Stimulated activated naive CD4-positive, alpha-beta T cell (primary cell): ENCODE measurements around the gene POP5.
"Not testable (repeated sequence)": the region's sequence is repeated elsewhere in the genome, so short reads cannot be mapped to it uniquely, and the experiment has no call there.

ENCODE experiments used
- DNase-seq, 6 experiments: peaks; one replicate each; lab custom pipeline; 2025; lab: John Stamatoyannopoulos, UW

The POP5 gene

GRCh38 chr12:120580787-120581723 is at the start of gene POP5:
Gene POP5 (minus strand): TSS chr12:120581402. CDS start chr12:120581362, 40 bp downstream.
- peak; percentile 85 to 95 (median 88) for DNase-seq

DNA sequence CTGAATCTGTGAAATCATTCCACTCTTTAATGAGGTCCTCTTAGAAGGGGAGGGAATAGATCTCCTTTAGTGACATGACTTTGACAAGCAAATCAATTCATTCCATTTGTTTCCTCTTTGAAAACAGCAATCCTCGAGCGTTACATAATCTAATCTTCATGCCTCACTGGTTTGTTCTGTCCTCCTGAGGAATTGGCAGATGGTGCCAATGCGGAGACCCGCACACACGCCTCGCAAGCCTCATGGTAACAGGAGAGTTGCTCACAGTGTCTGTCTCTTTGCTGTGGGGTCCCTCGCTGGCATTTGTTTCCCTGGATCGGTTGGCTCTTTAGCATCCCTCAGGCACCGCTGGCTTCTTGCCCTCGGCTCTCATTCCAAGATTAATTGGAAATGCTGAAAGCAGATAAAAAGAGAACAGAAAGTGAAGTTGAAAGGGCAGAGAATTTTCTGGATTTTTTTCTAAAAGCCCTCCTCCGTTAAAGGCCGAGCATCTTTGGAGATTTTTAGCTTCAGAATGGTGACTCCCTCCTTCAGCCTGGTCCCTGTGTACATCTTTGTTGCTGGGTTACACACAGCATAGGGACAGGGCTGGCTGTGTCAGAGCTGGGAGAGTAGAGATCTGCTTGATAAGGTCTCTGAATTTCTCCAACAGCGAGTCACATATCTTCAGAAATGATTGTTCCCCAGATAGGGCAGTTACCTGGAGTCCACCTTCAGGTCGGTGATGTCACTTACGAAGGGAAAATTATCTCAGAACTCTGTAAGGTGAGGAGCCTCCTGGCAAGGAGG is 49.1 kb upstream of the POP5 start:
- no peak for DNase-seq

DNA sequence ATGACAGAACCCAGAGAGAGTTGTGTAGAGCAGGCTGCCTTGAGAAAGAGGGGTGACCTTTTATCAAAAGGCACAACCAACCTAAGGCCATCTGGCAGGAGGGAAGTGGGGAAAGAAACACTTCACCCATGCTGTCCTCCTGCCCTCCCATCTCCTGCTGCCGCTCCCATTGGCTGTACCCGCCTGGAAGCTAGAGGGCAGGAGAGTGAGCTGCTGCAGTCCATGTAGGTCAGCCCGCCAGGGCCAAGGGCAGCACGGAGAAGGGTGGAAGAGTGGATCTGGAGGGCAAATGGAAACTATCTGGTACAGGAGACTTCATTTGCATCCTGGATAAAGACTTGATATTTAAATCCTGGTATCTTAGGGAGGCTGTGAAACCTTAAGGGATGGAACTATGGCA is 47.7 kb upstream of the POP5 start:
- DNase-seq, result no peak

DNA sequence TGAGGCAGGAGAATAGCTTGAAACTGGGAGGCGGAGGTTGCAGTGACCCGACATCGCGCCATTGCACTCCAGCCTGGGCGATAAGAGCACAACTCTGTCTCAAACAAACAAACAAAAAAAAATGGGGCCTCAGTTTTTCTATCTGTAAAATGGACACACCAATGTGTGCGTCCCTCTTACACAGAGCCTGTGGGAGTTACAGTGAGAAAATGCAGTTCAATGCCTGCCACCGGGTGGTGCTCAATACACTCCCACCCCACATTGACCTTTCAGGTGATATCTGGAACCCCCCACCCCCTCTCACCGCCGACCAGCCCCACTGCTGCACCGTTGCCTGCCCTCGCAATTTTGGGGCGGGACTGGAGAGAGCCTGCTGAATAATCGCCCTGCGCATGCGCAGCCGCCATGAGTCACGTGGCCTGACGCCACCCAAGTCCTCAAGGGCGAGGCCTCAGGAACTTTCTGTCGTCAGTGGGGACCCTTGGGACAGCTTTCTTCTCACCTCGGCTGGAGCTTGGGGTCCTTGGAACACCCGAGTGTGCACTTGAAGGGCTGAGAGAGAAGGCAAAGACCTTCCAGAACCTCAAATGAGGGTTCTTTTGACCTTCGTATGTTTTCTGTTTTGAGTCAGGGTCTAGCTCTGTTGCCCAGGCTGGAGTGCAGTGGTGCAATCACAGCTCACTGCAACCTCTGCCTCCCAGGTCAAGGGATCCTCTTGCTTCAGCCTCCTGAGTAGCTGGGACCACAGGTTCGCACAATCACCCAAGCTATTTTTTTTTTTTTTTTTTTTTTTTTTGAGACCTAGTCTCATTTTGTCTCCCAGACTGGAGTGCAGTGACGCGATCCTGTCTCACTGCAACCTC is 44.6 kb upstream of the POP5 start:
- no peak for DNase-seq

DNA sequence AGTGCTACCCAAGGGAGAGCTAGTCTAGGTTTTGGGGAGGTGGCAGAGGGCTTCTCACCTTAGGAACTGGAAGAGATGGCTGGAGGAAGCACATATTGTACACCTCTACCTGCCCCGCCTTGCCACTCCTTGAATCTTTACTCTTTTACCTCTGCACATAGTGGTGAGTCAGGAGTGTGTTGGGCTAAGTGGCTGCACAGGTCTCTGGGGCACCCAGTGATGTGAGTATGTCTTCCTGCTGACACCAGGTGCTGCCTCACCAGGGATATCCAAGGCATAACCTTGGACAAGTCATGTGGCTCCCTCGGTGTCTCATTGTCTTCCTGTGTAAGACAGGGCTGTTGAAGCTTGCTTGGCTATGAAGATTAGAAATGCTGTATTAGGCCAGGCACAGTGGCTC is 39.4 kb upstream of the POP5 start:
- no peak for DNase-seq

- no peak for DNase-seq
Observed at GRCh38 chr12:120618954-120619615, 37.9 kb upstream of the POP5 start.

- not testable (repeated sequence) for DNase-seq
Observed at GRCh38 chr12:120617767-120618166, 36.6 kb upstream of the POP5 start.

GRCh38 chr12:120617193-120617592 is 36.0 kb upstream of the POP5 start:
- not testable (repeated sequence) for DNase-seq

DNA sequence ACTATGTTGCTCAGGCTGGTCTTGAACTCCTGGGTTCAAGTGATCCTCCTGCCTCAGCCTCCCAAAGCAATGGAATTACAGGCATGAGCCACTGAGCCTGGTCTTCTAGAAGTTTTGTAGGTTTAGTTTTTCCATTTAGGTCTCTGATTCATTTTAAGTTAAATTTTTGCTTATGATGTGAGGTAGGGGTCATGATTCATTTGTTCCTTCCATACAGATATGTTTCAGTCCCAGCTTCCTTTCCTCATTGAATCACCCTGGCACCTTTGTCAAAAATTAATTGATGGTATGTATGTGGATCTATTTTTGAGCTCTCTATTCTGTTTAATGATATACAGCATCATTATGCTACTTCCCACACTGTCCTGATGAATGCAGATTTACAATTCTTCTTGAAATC is 33.6 kb upstream of the POP5 start:
- no peak for DNase-seq

GRCh38 chr12:120611534-120611933 is 30.3 kb upstream of the POP5 start:
- not testable (repeated sequence) for DNase-seq

DNA sequence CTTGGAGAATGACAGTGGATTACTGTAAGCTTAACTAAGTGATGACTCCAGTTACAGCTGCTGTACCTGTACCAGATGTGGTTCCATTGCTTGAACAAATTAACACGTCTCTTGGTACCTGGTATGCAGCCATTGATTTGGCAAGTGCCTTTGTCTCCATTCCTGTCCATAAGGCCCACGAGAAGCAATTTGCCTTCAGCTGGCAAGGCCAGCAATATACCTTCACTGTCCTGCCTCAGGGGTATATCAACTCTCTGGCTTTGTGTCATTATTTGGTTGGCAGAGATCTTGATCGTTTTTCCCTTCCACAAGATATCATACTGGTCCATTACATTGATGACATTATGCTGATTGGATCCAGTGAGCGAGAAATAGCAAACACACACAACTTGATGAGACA is 29.4 kb upstream of the POP5 start:
- DNase-seq, result no peak

- not testable (repeated sequence) for DNase-seq
Observed at GRCh38 chr12:120602416-120602815, 21.2 kb upstream of the POP5 start.

DNA sequence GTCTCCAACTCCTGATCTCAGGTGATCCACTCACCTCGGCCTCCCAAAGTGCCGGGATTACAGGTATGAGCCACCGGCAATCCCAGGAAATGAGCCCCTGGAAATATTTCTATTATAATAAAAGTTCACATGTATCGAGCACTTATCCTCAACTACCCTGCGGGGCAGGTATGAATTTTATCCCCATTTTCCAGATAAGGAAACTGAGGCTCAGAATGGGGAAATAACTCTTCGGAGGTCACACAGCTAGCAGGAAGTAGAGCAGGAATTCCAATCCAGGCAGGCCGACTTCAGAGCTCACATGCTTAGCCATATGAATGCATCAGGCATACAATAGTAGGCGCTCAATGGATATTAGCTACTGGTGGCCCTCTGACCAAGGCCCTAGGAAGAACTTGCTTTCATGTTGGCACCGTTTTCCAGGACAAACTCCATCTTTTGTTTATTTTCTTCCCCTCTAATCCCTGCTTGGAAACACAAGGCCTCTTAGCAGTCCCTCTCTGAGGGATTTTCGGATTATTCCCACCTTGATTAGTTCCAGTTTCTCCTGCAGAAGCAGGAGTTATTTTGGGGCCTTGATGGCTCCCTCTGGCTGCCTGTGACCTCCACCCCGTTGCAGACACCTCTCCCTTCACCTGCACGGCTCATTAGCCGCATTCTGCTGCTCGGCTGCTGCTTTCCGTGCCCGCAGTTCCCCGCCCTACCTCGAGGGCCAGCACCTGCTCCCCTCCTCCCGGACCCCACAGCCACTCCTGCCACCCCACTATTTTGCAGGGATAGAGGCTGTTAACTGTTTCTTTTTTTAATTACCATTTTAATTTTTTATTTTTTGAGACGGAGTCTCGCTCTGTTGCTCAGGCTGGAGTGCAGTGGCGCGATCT is 18.7 kb upstream of the POP5 start:
- DNase-seq, result no peak

DNA sequence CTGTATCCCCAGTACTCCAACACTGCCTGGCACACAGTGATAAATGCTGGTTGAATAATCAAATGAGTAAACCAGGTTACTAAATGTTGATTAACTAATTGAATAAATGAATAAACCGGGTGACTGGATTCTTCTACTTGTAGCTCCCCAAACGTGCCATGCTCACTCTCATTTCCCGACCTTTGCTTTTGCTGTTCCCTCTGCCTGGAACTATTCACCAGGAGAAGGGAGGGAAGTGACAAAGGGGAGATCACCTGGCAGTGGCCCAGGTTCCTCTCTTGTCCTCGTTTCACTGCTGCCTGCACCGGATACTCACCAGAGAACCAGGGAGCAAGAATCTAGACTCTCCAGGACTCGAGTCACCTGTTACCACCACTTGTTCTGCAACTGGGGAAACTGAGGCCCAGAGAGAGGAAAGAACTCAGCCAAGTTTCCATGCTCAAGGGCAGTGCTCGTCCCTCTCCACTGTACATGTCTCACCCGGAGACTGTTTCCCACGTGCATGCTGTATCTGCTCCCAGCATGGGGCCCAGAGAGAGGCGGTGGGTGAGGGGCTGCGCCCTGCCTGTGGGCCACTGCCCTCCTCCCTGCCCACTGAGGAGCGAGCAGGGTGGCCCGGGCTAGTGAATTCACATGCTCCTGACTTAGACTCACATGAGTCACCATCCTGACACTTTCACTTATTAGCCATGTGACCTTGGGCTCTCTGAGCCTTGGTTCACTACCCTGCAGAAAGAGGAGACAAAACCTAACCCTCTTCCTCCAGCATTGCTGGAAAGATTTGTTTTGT is 17.7 kb upstream of the POP5 start:
- DNase-seq, result no peak

DNA sequence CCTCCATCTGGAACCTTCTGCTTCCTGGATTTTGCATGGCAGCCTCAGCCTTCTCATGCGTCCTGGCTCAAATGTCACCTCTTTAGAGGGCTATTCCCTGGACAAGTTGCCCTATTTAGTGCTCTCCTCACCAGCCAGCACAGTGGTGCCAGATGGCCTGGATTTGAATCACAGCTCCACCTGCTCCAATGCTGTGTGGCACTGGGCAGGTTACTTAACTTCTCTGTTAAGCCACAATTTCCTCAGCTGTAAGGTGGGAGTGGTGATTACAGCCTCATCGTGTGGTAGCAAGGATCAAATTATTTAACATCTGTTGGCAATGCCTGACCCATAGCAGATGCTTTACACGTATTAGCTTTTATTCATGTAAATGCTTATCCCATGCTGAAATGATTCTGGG is 16.7 kb upstream of the POP5 start:
- no peak for DNase-seq

- DNase-seq, result no peak
Observed at GRCh38 chr12:120596901-120597300, 15.7 kb upstream of the POP5 start.

DNA sequence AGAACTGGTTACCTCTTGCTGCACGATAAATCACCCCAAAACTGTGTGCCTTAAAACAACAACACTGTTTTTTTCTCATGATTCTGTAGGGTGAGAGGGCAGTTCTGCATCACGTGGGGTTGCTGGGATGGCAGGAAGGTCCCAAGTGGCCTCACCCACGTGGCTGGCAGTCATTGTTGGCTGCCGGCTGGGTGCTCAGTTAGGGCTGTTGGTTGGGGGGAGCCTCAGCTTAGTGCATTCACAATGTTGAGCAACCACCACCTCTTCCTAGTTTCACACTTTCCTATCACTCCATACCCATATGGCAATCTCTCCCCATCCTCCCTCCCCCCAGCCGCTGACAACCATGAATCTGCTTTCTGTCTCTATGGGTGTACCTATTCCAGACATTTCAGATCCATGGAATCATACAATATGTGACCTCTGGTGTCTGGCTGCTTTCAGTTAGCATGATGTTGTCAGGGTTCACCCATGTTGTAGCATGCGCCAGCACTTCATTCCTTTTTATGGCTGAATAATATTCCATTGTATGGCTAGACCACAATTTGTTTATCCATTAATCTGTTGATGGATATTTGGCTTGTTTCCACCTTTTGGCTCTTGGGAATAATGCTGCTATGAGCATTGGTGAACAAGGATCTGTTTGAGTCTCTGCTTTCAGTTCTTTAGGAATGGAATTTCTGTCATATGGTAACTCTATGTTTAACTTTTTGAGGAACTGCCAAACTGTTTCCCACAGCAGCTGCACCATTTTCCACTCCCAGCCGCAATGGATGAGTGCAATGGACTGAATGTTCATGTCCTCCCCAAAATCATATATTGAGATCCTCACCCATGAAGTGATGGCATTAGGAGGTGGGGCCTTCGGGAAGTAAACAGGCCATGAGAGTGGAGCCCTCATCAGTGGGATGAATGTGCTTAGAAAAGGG is 11.2 kb upstream of the POP5 start:
- DNase-seq, result no peak

GRCh38 chr12:120590741-120591407 is 9.7 kb upstream of the POP5 start:
- no peak for DNase-seq
